ENCODE data around the gene PLCL2.

The PLCL2 gene

GRCh38 chr3:16873872-16874271 lies 10.9 kb upstream of the PLCL2 start:
- in situ Hi-C loops (cut with MboI; ENCODE audit: low pct_unique_long_range_greater_than_20kb, low sequenced_read_pairs, unreplicated experiment), result no loop called here
- DNase-seq (ENCODE audit: low spot score), result no peak
- TF ChIP-seq CTCF (IDR thresholded peaks at IDR 0.05; ENCODE audit: extremely low read depth, insufficient read depth, missing control alignments), result no peak

GRCh38 chr3:16875876-16876550 lies 8.7 kb upstream of the PLCL2 start:
- in situ Hi-C loops (cut with MboI; ENCODE audit: low pct_unique_long_range_greater_than_20kb, low sequenced_read_pairs, unreplicated experiment), result no loop called here
- TF ChIP-seq CTCF (IDR thresholded peaks at IDR 0.05; ENCODE audit: extremely low read depth, insufficient read depth, missing control alignments), result no peak

GRCh38 chr3:16877505-16877904 lies 7.2 kb upstream of the PLCL2 start:
- in situ Hi-C loops (cut with MboI; ENCODE audit: low pct_unique_long_range_greater_than_20kb, low sequenced_read_pairs, unreplicated experiment), result no loop called here
- no peak for DNase-seq (ENCODE audit: low spot score)
- TF ChIP-seq CTCF (IDR thresholded peaks at IDR 0.05; ENCODE audit: extremely low read depth, insufficient read depth, missing control alignments), result no peak

More at GRCh38 chr3:16875876-16876550, 8.7 kb upstream of the PLCL2 start:
- DNase-seq (ENCODE audit: low spot score), result no peak

- in situ Hi-C loops (cut with MboI; ENCODE audit: low pct_unique_long_range_greater_than_20kb, low sequenced_read_pairs, unreplicated experiment), result no loop called here
- TF ChIP-seq CTCF (IDR thresholded peaks at IDR 0.05; ENCODE audit: extremely low read depth, insufficient read depth, missing control alignments), result no peak
- no peak for DNase-seq (ENCODE audit: low spot score)
These were observed 6.8 kb upstream of the PLCL2 start for GRCh38 chr3:16877911-16878310.

GRCh38 chr3:16881896-16882630 lies 2.7 kb upstream of the PLCL2 start:
- no peak for TF ChIP-seq CTCF (IDR thresholded peaks at IDR 0.05; ENCODE audit: extremely low read depth, insufficient read depth, missing control alignments)
- in situ Hi-C loops (cut with MboI; ENCODE audit: low pct_unique_long_range_greater_than_20kb, low sequenced_read_pairs, unreplicated experiment), result no loop called here
- no peak for DNase-seq (ENCODE audit: low spot score)

- TF ChIP-seq CTCF (IDR thresholded peaks at IDR 0.05; ENCODE audit: extremely low read depth, insufficient read depth, missing control alignments), result no peak
- in situ Hi-C loops (cut with MboI; ENCODE audit: low pct_unique_long_range_greater_than_20kb, low sequenced_read_pairs, unreplicated experiment), result no loop called here
- DNase-seq (ENCODE audit: low spot score), result no peak
These were observed 1.6 kb upstream of the PLCL2 start for GRCh38 chr3:16883057-16883722.

Measured in GM13977 (cell line).